GM12892 (cell line): ENCODE measurements around the gene CORIN.
"Not testable (repeated sequence)": the region's sequence is repeated elsewhere in the genome, so short reads cannot be mapped to it uniquely, and the experiment has no call there.

Experiments
- DNase-seq: peaks from one replicate; pipeline ENCODE4 v3.0.0; 2011; ENCODE audit not compliant: insufficient read length
- FAIRE-seq: peaks from 2 replicates; lab custom pipeline; 2011; peaks lifted over from hg19 to GRCh38; lab: Jason Lieb, UNC
- POLR2A ChIP-seq: IDR thresholded peaks from 2 replicates; pipeline ENCODE4 v1.6.1; 2011; ENCODE audit warnings: low read depth, low read length, control low read depth
- POLR2AphosphoS5 ChIP-seq: IDR thresholded peaks from 2 replicates; pipeline ENCODE4 v1.6.1; 2011; ENCODE audit warnings: low read depth, low read length, control low read depth
- TAF1 ChIP-seq: IDR thresholded peaks from 2 replicates; pipeline ENCODE4 v1.6.1; 2011; ENCODE audit warnings: low read depth, mild to moderate bottlenecking, control low read depth, low read length, borderline replicate concordance

The CORIN gene

DNA sequence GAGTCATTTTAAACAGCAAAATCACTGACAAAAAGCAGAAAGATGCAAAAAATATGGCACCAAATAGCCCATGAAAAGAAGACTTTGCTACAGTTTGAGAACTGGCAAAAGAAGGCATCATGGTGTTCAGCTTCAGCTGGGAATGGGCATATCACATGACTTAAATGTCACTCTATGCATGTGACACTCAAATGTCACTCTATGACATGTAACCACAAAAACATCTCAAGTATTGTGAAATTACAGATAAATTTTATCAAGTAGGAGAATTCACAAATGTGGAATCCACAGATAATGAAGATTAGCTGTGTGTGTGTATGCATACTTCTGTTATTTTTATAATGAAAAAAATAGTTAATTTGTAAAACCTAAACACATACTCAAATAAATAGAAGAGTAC lies 270.9 kb downstream of the CORIN start:
- FAIRE-seq (no peak), DNase-seq (no peak)
- TF ChIP-seq POLR2AphosphoS5 (no peak), TAF1 (no peak), POLR2A (no peak)

- DNase-seq (no peak), FAIRE-seq (no peak)
- TF ChIP-seq TAF1 (no peak), POLR2AphosphoS5 (no peak), POLR2A (no peak)
These were observed 271.3 kb downstream of the CORIN start for GRCh38 chr4:47566566-47566965.

GRCh38 chr4:47562297-47562696 lies 275.6 kb downstream of the CORIN start:
- TF ChIP-seq TAF1 (no peak), POLR2A (no peak), POLR2AphosphoS5 (no peak)
- no peak for DNase-seq
- FAIRE-seq: no peak

DNA sequence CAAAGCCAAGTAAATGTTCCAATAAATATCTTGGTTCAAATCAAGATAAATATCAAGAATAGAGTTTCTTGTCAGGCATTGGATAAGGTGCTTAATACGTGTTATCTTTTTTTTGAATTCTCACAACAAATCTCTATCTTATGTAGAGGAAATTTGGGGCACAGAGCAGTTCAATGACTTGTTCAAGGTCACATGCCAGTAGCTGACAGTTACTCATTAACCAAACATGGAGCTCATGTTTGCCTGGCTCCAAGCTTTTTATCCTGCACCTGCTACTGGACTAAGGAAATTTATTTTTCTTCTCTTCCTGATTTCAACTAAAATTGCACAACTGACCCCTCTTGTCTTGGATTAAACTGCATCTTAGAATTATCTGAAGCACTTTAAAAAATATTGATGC lies 276.5 kb downstream of the CORIN start:
- TF ChIP-seq TAF1 (no peak), POLR2A (no peak), POLR2AphosphoS5 (no peak)
- no peak for FAIRE-seq

GRCh38 chr4:47560682-47561081 lies 277.2 kb downstream of the CORIN start:
- FAIRE-seq (no peak), DNase-seq (no peak)
- TF ChIP-seq POLR2A (no peak), POLR2AphosphoS5 (no peak), TAF1 (no peak)

More for the DNA sequence above, 276.5 kb downstream of the CORIN start:
- no peak for DNase-seq

GRCh38 chr4:47557255-47557654 lies 280.6 kb downstream of the CORIN start:
- no peak for DNase-seq
- no peak for FAIRE-seq
- TF ChIP-seq POLR2AphosphoS5: no peak

DNA sequence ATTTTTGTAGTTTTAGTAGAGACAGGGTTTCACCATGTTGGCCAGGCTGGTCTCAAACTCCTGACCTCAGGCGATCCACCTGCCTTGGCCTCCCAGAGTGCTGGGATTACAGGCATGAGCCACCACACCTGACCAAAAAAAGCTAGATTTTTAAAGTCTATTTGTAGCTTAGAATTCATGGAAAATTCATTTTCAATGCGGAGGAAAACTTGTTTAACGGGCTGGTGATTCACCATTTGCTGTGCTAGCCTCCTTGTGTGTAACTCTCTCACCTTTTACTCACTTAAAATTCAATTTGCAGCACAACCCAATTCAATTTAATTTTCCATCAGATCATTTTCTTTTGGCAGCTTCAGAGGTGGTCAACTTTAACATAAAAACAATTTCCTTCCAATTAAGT lies 281.9 kb downstream of the CORIN start:
- not testable (repeated sequence) for DNase-seq, FAIRE-seq

GRCh38 chr4:47553329-47554125 lies 284.3 kb downstream of the CORIN start:
- TF ChIP-seq POLR2AphosphoS5 (no peak), POLR2A (no peak), TAF1 (no peak)
- FAIRE-seq (no peak), DNase-seq (no peak)

- no peak for FAIRE-seq
- TF ChIP-seq POLR2AphosphoS5: no peak
- no peak for TF ChIP-seq TAF1
- no peak for TF ChIP-seq POLR2A
- DNase-seq: no peak
These were observed 286.2 kb downstream of the CORIN start for GRCh38 chr4:47551682-47552081.

DNA sequence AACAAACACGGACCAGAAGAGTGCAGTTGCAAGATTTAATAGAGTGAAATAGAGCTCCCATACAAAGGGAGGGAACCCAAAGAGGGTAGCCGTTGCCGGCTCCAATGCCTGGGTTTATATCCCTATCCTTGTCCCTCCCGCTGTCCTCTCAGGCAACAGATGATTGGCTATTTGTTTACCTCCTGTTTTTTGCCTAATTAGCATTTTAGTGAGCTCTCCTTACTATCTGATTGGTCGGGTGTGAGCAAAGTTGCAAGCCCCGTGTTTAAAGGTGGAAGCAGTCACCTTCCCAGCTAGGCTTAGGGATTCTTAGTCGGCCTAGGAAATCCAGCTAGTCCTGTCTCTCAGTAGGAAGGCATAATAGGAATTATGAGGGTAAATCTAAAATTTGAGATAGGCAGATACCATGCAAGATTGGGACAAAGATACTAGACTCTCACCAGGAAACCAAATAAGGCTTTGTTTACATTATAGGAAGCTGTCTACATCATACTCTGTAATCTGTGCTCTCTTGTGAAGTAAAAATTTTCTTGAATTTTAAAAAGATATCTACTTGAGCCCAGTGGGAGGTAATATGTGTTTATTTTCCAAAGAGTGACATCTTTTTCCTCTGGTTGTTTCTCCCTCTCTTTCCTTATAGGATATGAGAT lies 286.8 kb downstream of the CORIN start:
- FAIRE-seq (no peak), DNase-seq (no peak)
- TF ChIP-seq POLR2AphosphoS5: no peak
- TF ChIP-seq POLR2A: no peak
- TF ChIP-seq TAF1: no peak

DNA sequence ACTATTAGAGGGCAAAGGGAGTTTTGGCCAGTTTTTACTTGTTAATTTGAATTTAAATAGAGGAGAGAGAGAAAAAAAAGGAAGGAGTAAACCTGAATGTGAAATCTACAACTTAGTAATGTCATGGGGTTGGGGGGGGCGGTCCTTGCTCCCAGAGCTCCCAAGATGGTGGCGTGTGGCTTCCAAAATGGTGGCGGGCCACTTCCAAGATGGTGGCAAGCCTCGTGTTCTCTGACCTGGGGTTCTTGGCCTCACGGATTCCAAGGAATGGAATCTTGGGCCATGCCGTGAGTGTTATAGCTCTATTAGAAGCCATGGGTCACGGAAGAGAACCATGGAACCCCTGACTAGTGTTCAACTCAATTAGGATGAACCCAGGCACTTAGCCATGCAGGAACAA lies 287.5 kb downstream of the CORIN start:
- not testable (repeated sequence) for FAIRE-seq, DNase-seq
